HEK293T (cell line): ENCODE measurements around the gene KCNQ1OT1.
A peak's percentile ranks its signal among the peaks of the same experiment; 100 is the strongest.

Source experiments
- CTCF ChIA-PET: fragments of 350-600 bp; formaldehyde crosslinking; extraction: SDS; loops from one replicate; lab custom pipeline; 2021; ENCODE audit warnings: antibody characterized with exemption, inconsistent platforms; lab: Yijun Ruan, JAX
- POLR2A ChIA-PET: fragments of 350-600 bp; formaldehyde crosslinking; extraction: SDS; loops from one replicate; lab custom pipeline; 2020; ENCODE audit warnings: antibody characterized with exemption, inconsistent platforms; lab: Yijun Ruan, JAX
- DNase-seq: peaks from one replicate; pipeline ENCODE4 v3.0.0; 2012; ENCODE audit warnings: mixed read lengths; ENCODE audit errors: extremely low spot score
- ARNT ChIP-seq: fragments of 450-650 bp; IDR thresholded peaks from 2 replicates; pipeline ENCODE4 v1.6.1; 2017; ENCODE audit warnings: mild to moderate bottlenecking
- BHLHE40 ChIP-seq: fragments of 450-650 bp; IDR thresholded peaks from 2 replicates; pipeline ENCODE4 v1.6.1; 2016; ENCODE audit warnings: mild to moderate bottlenecking, moderate library complexity, borderline replicate concordance
- CTBP1 ChIP-seq: fragments of 450-650 bp; IDR thresholded peaks from 2 replicates; pipeline ENCODE4 v1.6.1; 2016; ENCODE audit warnings: borderline replicate concordance
- ELF4 ChIP-seq: fragments of 450-650 bp; IDR thresholded peaks from 2 replicates; pipeline ENCODE4 v1.6.1; 2017; ENCODE audit warnings: antibody characterized with exemption
- FOXA1 ChIP-seq: fragments of 450-650 bp; IDR thresholded peaks from 2 replicates; pipeline ENCODE4 v1.6.1; 2016; ENCODE audit warnings: mild to moderate bottlenecking
- FOXK2 ChIP-seq: fragments of 450-650 bp; IDR thresholded peaks from 2 replicates; pipeline ENCODE4 v1.6.1; 2016; ENCODE audit warnings: mild to moderate bottlenecking
- FOXM1 ChIP-seq: fragments of 450-650 bp; IDR thresholded peaks from 2 replicates; pipeline ENCODE4 v1.6.1; 2017; ENCODE audit warnings: mild to moderate bottlenecking, borderline replicate concordance
- HDGF ChIP-seq: fragments of 450-650 bp; IDR thresholded peaks from 2 replicates; pipeline ENCODE4 v1.6.1; 2017; ENCODE audit warnings: antibody characterized with exemption, borderline replicate concordance
- L3MBTL2 ChIP-seq: fragments of 450-650 bp; conservative IDR thresholded peaks from 2 replicates; pipeline ENCODE4 v1.6.1; 2016; ENCODE audit warnings: mild to moderate bottlenecking
- LEF1 ChIP-seq: fragments of 450-650 bp; IDR thresholded peaks from 2 replicates; pipeline ENCODE4 v1.6.1; 2017; ENCODE audit warnings: mild to moderate bottlenecking, borderline replicate concordance
- NFRKB ChIP-seq: fragments of 450-650 bp; IDR thresholded peaks from 2 replicates; pipeline ENCODE4 v1.6.1; 2016; ENCODE audit warnings: mild to moderate bottlenecking, moderate library complexity
- PKNOX1 ChIP-seq: fragments of 450-650 bp; IDR thresholded peaks from 2 replicates; pipeline ENCODE4 v1.6.1; 2016
- SP1 ChIP-seq: fragments of 450-650 bp; IDR thresholded peaks from 2 replicates; pipeline ENCODE4 v1.6.1; 2017
- SUZ12 ChIP-seq: fragments of 450-650 bp; IDR thresholded peaks from 2 replicates; pipeline ENCODE4 v1.6.1; 2016; ENCODE audit warnings: mild to moderate bottlenecking
- TARDBP ChIP-seq: fragments of 450-650 bp; IDR thresholded peaks from 2 replicates; pipeline ENCODE4 v1.6.1; 2016
- ZNF384 ChIP-seq: fragments of 450-650 bp; IDR thresholded peaks from 2 replicates; pipeline ENCODE4 v1.6.1; 2016

Gene KCNQ1OT1

GRCh38 chr11:2701898-2702434 lies 2.2 kb upstream of the KCNQ1OT1 start:
- DNase-seq: no peak
- POLR2A ChIA-PET: interaction anchor here (0.8 to 1.3 kb wide), 2 partner anchors 19 to 23 kb away, joined by 3 read pairs; no protein-coding TSS in a partner anchor
- TF ChIP-seq CTBP1: no peak
- no peak for TF ChIP-seq SUZ12
- no peak for TF ChIP-seq SP1
- TF ChIP-seq PKNOX1: no peak
- no peak for TF ChIP-seq FOXA1
- no peak for TF ChIP-seq ZNF384
- TF ChIP-seq ARNT: no peak
- TF ChIP-seq TARDBP: no peak
- no peak for TF ChIP-seq HDGF
- TF ChIP-seq ELF4: no peak
- TF ChIP-seq NFRKB: no peak
- TF ChIP-seq FOXM1: no peak
- no peak for TF ChIP-seq L3MBTL2
- TF ChIP-seq FOXK2: no peak
- no peak for TF ChIP-seq BHLHE40
- no peak for TF ChIP-seq LEF1
- CTCF ChIA-PET: interaction anchor here (1.0 kb wide), 1 partner anchor 14 kb away, joined by 5 read pairs; no protein-coding TSS in a partner anchor

- CTCF ChIA-PET: no interaction called here
- DNase-seq: no peak
- TF ChIP-seq FOXK2 (no peak), TARDBP (no peak), HDGF (no peak), L3MBTL2 (no peak), NFRKB (no peak), BHLHE40 (no peak), CTBP1 (no peak), SP1 (no peak), ARNT (no peak), ZNF384 (no peak), SUZ12 (no peak), FOXA1 (no peak), ELF4 (no peak), LEF1 (no peak)
- POLR2A ChIA-PET: interaction anchor here (0.8 kb wide), 1 partner anchor 20 kb away, joined by 3 read pairs; no protein-coding TSS in a partner anchor
Observed at GRCh38 chr11:2701230-2701629, 1.4 kb upstream of the KCNQ1OT1 start.

DNA sequence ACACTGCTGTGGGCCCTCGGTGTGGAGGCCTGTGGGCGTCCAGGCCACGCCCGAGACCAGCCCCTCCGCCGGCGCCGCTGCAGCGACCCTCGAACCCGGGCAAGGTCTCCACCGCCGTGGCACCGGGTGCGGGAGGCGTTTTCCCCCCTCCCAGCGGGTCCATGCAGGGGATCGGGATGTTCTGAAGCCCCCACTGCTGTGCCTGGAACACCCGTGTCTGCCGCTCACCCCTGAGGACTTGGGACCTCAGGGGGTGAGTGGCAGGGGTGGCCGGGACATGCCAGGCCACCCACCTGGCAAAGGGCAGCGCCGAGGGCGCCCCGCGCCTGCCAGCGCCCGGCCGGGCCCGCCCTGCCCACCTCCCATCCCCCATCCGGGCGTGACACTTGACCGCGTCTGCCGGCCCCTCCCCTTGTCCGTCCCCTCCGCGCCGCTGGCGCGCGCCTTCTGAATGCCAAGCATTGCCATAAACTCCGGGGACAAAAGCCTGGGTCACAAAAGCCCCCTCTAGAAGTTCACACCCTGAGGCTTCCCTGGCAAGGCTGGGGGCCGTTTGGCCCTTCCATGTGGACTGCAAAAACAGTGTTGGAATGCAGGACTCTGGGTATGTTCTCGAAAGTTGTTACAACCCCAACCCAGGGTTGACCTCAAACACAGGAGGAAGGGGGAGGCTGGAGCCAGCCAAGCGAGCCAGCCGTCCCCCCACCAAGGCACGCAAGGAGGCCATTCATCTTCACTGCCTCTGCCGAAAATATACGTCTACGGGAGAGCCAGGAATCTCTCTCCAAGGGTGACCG lies 819 bp upstream of the KCNQ1OT1 start:
- CTCF ChIA-PET: interaction anchor here (0.7 to 0.9 kb wide), 2 partner anchors 168 to 187 kb away, joined by 4 to 5 read pairs; no protein-coding TSS in a partner anchor
- DNase-seq: peak; percentile 33
- no peak for TF ChIP-seq LEF1
- no peak for TF ChIP-seq FOXA1
- TF ChIP-seq NFRKB: no peak
- no peak for TF ChIP-seq SP1
- TF ChIP-seq L3MBTL2: no peak; the same call in 1 of the 2 replicates
- no peak for TF ChIP-seq FOXM1
- TF ChIP-seq PKNOX1: no peak
- TF ChIP-seq FOXK2: no peak
- POLR2A ChIA-PET: interaction anchor here (0.6 to 1.4 kb wide), 9 partner anchors 9 to 187 kb away, joined by 3 to 7 read pairs (median 3); partner anchors contain the start of gene CDKN1C

- DNase-seq: peak; percentile 22
- TF ChIP-seq PKNOX1 (no peak), SP1 (no peak), FOXK2 (no peak)
- ChIA-PET CTCF (no interaction called here), POLR2A (interaction anchor here (1.0 to 1.4 kb wide), 4 partner anchors 14 to 28 kb away, joined by 3 to 5 read pairs (median 3); no protein-coding TSS in a partner anchor)
Observed at GRCh38 chr11:2699185-2699530, 636 bp downstream of the KCNQ1OT1 start.

- ChIA-PET POLR2A (no interaction called here), CTCF (no interaction called here)
- DNase-seq: no peak
Observed at GRCh38 chr11:2698386-2699184, 1.2 kb downstream of the KCNQ1OT1 start.

GRCh38 chr11:2697866-2698265 lies 1.9 kb downstream of the KCNQ1OT1 start:
- no peak for TF ChIP-seq L3MBTL2
- DNase-seq: no peak
- CTCF ChIA-PET: no interaction called here
- POLR2A ChIA-PET: no interaction called here

More at GRCh38 chr11:2698386-2699184, 1.2 kb downstream of the KCNQ1OT1 start:
- TF ChIP-seq L3MBTL2 (0 out of 2 replicates have a peak, but pooled peaks have one; percentile 33), BHLHE40 (no peak)
